ENCODE data around the gene CD7. TPM values are rescaled to one million over a fixed set of nuclear protein-coding genes. Genes with fewer than 3 reads are reported as not detected.

Gene CD7
- total and polyA plus RNA-seq, 2 donors (not counting 3 experiments of a cell fraction or from before 2014, with no cell fraction given): not detected

GRCh38 chr17:82271401-82271800 is 46.0 kb downstream of the CD7 start:
- no peak for FAIRE-seq
- Histone ChIP-seq H3K79me2 (ENCODE audit: control insufficient read depth, insufficient read depth, low read length) (peaks cover 68% of the 10 kb centered on the region), H3K36me3 (ENCODE audit: control insufficient read depth in 2 of 2, extremely low read depth in 1 of 2, insufficient read depth in 2 of 2, low read length in 2 of 2) (peaks cover 7 to 24% of the 10 kb centered on the region in 2 experiments), H3K9me1 (replicated peaks; ENCODE audit: control insufficient read depth, extremely low read depth, insufficient read depth, low read length) (no peaks in the 10 kb centered on the region), H3K4me1 (ENCODE audit: control insufficient read depth, extremely low read depth, insufficient read depth, low read length) (peaks cover 26% of the 10 kb centered on the region), H3K9ac (replicated peaks; ENCODE audit: extremely low read depth, insufficient read depth, low read length) (no peak overlapping the region), H2AFZ (ENCODE audit: low read depth, low read length) (no peak overlapping the region), H4K20me1 (replicated peaks; ENCODE audit: control insufficient read depth, extremely low read depth, insufficient read depth, low read length) (peaks cover 6% of the 10 kb centered on the region), H3K27me3 (ENCODE audit: control insufficient read depth in 2 of 2, insufficient read depth in 2 of 2, low read length in 2 of 2) (no peaks in the 10 kb centered on the region), H3K4me3 (replicated peaks in 1 of 3; ENCODE audit: insufficient read depth in 1 of 3, low read depth in 1 of 3, low read length in 3 of 3) (no peak overlapping the region), H3K4me2 (ENCODE audit: insufficient read depth, low read length) (no peak overlapping the region), H3K9me3 (replicated peaks; ENCODE audit: control insufficient read depth, insufficient read depth, low read length) (no peaks in the 10 kb centered on the region), H3K27ac (ENCODE audit: insufficient read depth, low read depth, low read length) (no peak overlapping the region)
- TF ChIP-seq EZH2 (IDR thresholded peaks at IDR 0.05; ENCODE audit: borderline replicate concordance, low read depth, low read length, severe bottlenecking) (no peak), MYC (IDR thresholded peaks at IDR 0.05; ENCODE audit: low read depth, low read length) (no peak), GATA2 (IDR thresholded peaks at IDR 0.05; ENCODE audit: insufficient read depth, insufficient read length, low read depth, low read length) (no peak), FOS (IDR thresholded peaks at IDR 0.05; ENCODE audit: borderline replicate concordance, insufficient read depth, low read length) (no peak), POLR2AphosphoS5 (IDR thresholded peaks at IDR 0.05; ENCODE audit: insufficient read depth, low read depth, low read length) (no peak)
- TF ChIP-seq, protein P1, sequence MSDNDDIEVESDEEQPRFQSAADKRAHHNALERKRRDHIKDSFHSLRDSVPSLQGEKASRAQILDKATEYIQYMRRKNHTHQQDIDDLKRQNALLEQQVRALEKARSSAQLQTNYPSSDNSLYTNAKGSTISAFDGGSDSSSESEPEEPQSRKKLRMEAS (IDR thresholded peaks at IDR 0.05; ENCODE audit: insufficient read depth, insufficient read length): no peak
- TF ChIP-seq, protein P2, sequence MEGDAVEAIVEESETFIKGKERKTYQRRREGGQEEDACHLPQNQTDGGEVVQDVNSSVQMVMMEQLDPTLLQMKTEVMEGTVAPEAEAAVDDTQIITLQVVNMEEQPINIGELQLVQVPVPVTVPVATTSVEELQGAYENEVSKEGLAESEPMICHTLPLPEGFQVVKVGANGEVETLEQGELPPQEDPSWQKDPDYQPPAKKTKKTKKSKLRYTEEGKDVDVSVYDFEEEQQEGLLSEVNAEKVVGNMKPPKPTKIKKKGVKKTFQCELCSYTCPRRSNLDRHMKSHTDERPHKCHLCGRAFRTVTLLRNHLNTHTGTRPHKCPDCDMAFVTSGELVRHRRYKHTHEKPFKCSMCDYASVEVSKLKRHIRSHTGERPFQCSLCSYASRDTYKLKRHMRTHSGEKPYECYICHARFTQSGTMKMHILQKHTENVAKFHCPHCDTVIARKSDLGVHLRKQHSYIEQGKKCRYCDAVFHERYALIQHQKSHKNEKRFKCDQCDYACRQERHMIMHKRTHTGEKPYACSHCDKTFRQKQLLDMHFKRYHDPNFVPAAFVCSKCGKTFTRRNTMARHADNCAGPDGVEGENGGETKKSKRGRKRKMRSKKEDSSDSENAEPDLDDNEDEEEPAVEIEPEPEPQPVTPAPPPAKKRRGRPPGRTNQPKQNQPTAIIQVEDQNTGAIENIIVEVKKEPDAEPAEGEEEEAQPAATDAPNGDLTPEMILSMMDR (IDR thresholded peaks at IDR 0.05; ENCODE audit: extremely low read depth in 1 of 2, insufficient read depth in 1 of 2, low read depth in 1 of 2, low read length in 2 of 2): no peak
- no peak for DNase-seq (ENCODE audit: low read depth, low spot score)
- dilution Hi-C loops (cut with MboI; ENCODE audit: extremely low pct_ligation_motif_present, low sequenced_read_pairs): no loop called here
- no TSS peak for BruUV-seq (replicated peaks)
- intact Hi-C loops (cut with micrococcal nuclease): no loop called here
- CTCF ChIA-PET: no interaction called here
- POLR2A ChIA-PET: no interaction called here

Data from endothelial cell of umbilical vein (primary cell).